RWPE2 (cell line): ENCODE results near the gene CD68.

Experiments
- ATAC-seq: fragments of 200-7000 bp; cut with Tn5 transposase; 3 replicates; pipeline ENCODE4 v1.9.1; 2021; ENCODE audit warnings: low read depth
- DNase-seq: peaks from one replicate; pipeline ENCODE4 v3.0.0-alpha.2; 2020; ENCODE audit warnings: low spot score
- H3K27ac ChIP-seq: fragments of 450-650 bp; 2 replicates; pipeline ENCODE4 v1.5.1; 2017; ENCODE audit warnings: mild to moderate bottlenecking; ENCODE audit not compliant: poor library complexity, severe bottlenecking
- H3K27me3 ChIP-seq: fragments of 250-450 bp; sonication (Bioruptor Pico); 2 replicates; pipeline ENCODE4 v1.5.1; 2021; ENCODE audit warnings: mild to moderate bottlenecking, moderate library complexity; ENCODE audit not compliant: insufficient read depth, poor library complexity, severe bottlenecking
- H3K36me3 ChIP-seq: fragments of 250-450 bp; sonication (Bioruptor Pico); 2 replicates; pipeline ENCODE4 v1.5.1; 2020; ENCODE audit warnings: low read depth, mild to moderate bottlenecking, moderate library complexity
- H3K4me1 ChIP-seq: fragments of 250-450 bp; sonication (Bioruptor Pico); 2 replicates; pipeline ENCODE4 v1.5.1; 2021; ENCODE audit warnings: mild to moderate bottlenecking, moderate library complexity; ENCODE audit not compliant: insufficient read depth, poor library complexity, severe bottlenecking
- H3K4me3 ChIP-seq: fragments of 250-450 bp; sonication (Bioruptor Pico); 2 replicates; pipeline ENCODE4 v1.5.1; 2021; ENCODE audit warnings: mild to moderate bottlenecking, moderate library complexity; ENCODE audit not compliant: severe bottlenecking
- H3K9me3 ChIP-seq: fragments of 250-450 bp; sonication (Bioruptor Pico); 2 replicates; pipeline ENCODE4 v1.5.1; 2021; ENCODE audit warnings: mild to moderate bottlenecking, moderate library complexity; ENCODE audit not compliant: severe bottlenecking
- CTCF ChIP-seq: fragments of 450-650 bp; IDR thresholded peaks from one replicate; pipeline ENCODE4 v1.5.1; 2017; ENCODE audit warnings: mild to moderate bottlenecking, moderate library complexity; ENCODE audit not compliant: poor library complexity, severe bottlenecking

The CD68 gene

DNA sequence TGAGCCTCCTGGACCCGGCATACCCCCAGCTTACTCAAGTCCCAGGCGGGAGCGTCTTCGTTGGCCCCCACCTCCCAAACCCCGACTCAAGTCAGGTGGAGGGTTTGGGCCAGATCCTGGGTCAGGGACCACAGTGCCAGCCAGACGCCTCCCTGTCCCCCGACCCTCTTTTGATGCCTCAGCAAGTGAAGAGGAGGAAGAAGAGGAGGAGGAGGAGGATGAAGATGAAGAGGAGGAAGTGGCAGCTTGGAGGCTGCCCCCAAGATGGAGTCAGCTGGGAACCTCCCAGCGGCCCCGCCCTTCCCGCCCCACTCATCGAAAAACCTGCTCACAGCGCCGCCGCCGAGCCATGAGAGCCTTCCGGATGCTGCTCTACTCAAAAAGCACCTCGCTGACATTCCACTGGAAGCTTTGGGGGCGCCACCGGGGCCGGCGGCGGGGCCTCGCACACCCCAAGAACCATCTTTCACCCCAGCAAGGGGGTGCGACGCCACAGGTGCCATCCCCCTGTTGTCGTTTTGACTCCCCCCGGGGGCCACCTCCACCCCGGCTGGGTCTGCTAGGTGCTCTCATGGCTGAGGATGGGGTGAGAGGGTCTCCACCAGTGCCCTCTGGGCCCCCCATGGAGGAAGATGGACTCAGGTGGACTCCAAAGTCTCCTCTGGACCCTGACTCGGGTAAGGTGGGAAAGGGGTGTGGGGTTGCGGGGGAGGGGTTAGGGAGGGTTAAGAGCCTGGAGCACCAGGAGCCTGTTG is 16.1 kb upstream of the CD68 start:
- H3K9me3 ChIP-seq = no peaks in the 10 kb centered on the region
- no peak for DNase-seq
- ATAC-seq = no peak
- H3K4me1 ChIP-seq = peaks cover 17% of the 10 kb centered on the region
- no peaks in the 10 kb centered on the region for H3K27me3 ChIP-seq
- no peak overlapping the region for H3K4me3 ChIP-seq
- peaks cover 39% of the 10 kb centered on the region for H3K36me3 ChIP-seq
- TF ChIP-seq CTCF = no peak
- no peak overlapping the region for H3K27ac ChIP-seq

GRCh38 chr17:7569571-7569970 is 9.9 kb upstream of the CD68 start:
- Histone ChIP-seq H3K36me3 (peaks cover 71% of the 10 kb centered on the region), H3K9me3 (no peaks in the 10 kb centered on the region), H3K4me1 (peaks cover 5% of the 10 kb centered on the region), H3K27ac (no peak overlapping the region), H3K4me3 (no peak overlapping the region), H3K27me3 (no peaks in the 10 kb centered on the region)
- no peak for TF ChIP-seq CTCF
- DNase-seq (no peak), ATAC-seq (no peak)

DNA sequence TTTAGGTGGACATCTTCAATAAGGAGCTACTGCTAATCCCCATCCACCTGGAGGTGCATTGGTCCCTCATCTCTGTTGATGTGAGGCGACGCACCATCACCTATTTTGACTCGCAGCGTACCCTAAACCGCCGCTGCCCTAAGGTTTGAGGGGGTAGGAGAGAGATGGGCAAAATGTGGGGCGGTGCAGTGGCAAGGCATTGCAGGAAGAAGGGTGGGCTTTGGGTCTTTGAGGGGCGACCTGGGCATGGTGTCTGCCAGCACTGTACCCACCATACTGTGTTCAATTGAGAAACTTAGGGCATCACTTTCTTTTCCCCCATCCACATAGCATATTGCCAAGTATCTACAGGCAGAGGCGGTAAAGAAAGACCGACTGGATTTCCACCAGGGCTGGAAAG is 9.1 kb upstream of the CD68 start:
- DNase-seq (no peak), ATAC-seq (no peak)
- H3K9me3 ChIP-seq = no peaks in the 10 kb centered on the region
- no peaks in the 10 kb centered on the region for H3K27me3 ChIP-seq
- H3K4me3 ChIP-seq = no peak overlapping the region
- TF ChIP-seq CTCF = no peak
- peaks cover 12% of the 10 kb centered on the region for H3K4me1 ChIP-seq
- H3K36me3 ChIP-seq = peaks cover 71% of the 10 kb centered on the region
- H3K27ac ChIP-seq = no peak overlapping the region

- ATAC-seq (no peak; the same call in 1 of the 3 replicates), DNase-seq (peak; percentile 99)
- peak overlapping the region; percentile 24 for H3K4me3 ChIP-seq
- H3K9me3 ChIP-seq = no peaks in the 10 kb centered on the region
- no peak for TF ChIP-seq CTCF
- H3K4me1 ChIP-seq = peaks cover 16% of the 10 kb centered on the region
- H3K27me3 ChIP-seq = no peaks in the 10 kb centered on the region
- H3K36me3 ChIP-seq = peaks cover 73% of the 10 kb centered on the region
- peak overlapping the region; percentile 98 for H3K27ac ChIP-seq
These were observed 7.2 kb upstream of the CD68 start for GRCh38 chr17:7572338-7572587.

GRCh38 chr17:7572588-7573323 is 6.7 kb upstream of the CD68 start:
- no peak for TF ChIP-seq CTCF
- Histone ChIP-seq H3K27ac (peak overlapping the region; percentile 98), H3K4me1 (peaks cover 16% of the 10 kb centered on the region), H3K27me3 (no peaks in the 10 kb centered on the region), H3K9me3 (no peaks in the 10 kb centered on the region), H3K36me3 (peaks cover 73% of the 10 kb centered on the region), H3K4me3 (peak overlapping the region; percentile 71)
- peak; percentile 62 for DNase-seq
- peak; percentile 88; the same call in 1 of the 3 replicates for ATAC-seq
